Measurements from ENCODE around the gene PRB4. TPM values are rescaled to one million over a fixed set of nuclear protein-coding genes. Genes with fewer than 3 reads are reported as not detected.
"Not testable (repeated sequence)": the region's sequence is repeated elsewhere in the genome, so short reads cannot be mapped to it uniquely, and the experiment has no call there.

Gene PRB4
- not detected in 2 replicates for total RNA-seq (2014; rRNA removed; shearing (Covaris generic))

DNA sequence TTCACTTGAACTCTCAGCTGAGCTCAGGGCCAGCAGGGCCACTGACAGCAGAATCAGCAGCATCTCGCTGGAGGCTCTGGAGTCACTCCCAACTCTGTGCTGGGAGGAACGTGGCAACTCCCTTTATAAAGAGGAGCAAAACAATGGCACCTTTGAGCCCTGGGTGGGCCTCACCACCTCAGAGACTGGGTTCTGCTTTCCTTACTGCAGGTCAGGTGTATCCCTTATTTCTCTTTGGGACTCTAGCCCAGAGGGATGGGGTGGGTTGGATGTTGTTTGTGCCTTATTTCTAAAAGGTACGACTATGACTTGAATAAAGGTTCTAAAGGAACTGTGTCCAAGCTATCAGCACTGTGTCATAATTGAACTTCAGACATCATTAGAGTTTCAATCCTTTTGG is at the start of gene PRB4:
Gene PRB4, minus strand, starts transcription at position 101 of the 400 bp plus-strand sequence. Its CDS starts 38 bp downstream, at position 63.
- DNase-seq (ENCODE audit: low spot score), result no peak

DNA sequence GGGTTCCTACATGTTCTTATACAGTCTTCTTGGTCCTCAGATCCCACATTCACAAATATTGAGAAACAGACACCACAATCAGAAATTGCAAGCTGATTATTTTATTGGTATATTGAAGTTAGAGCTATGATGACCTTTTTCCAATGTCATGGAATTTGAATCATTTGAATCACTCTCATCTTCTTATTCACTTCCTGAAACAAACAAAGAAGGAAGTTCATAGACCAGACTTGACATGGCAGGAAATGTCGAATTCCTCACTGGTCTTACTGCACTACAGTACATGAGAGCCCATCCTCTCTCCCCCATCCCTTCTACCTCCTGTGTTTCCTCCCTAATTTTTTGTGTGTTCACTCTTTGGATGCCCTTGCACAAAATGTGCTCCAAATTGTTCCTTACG is 41.5 kb upstream of the PRB4 start:
- not testable (repeated sequence) for DNase-seq (ENCODE audit: low spot score)

DNA sequence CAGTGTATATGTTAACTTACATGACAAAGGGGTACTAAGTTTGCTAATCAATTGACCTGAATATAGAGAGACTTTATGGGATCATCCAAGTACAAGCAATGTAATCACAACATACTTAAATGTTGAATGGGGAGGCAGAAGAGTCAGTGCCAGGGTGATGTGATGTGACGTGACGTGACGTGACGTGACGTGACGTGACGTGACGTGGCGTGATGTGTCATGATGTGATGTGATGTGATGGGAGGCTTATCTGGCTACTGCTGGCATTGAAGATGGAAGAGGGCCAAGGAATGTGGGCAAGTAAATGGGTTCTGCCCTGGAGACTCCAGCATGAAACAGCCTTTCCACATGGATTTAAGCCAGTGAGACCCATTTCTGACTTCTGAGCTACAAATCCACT is 38.2 kb upstream of the PRB4 start:
- DNase-seq (ENCODE audit: low spot score), result no peak

DNA sequence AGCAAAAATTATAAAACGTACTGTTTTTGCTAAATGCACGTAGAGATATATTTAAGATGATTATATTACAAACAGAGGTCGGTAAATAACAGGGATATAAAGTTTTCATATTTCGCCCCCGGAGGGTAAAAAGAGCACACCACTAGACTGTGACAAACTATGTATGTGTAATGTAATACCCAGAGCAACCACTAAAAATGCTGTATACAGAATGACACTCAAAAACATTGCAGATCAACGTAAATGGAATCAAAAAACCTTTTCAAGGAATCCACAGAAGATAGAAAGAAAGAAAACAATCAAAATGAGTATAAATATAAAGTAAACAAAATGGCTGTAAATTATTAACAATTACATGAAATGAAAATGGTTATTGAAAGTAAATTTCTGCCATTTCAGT is 37.6 kb upstream of the PRB4 start:
- no peak for DNase-seq (ENCODE audit: low spot score)

DNA sequence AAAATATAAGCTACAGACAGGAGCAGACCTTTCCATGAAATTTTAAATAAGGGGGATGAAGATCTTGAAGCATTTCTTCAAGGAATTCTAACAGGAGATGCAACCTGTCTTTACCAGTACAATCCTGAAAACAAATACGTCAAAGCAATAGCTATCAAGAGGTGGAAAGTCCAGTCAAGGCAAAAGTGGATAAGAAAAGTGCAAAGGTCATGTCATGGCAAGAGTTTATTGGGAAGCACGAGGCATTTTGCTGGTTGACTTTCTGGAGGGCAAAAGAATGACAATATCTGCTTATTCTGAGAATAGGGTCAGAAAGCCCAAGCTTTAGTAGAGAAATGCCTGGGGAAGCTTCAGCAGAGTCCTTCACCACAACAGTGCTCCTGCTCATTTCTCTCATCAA is 34.3 kb upstream of the PRB4 start:
- no peak for DNase-seq (ENCODE audit: low spot score)

DNA sequence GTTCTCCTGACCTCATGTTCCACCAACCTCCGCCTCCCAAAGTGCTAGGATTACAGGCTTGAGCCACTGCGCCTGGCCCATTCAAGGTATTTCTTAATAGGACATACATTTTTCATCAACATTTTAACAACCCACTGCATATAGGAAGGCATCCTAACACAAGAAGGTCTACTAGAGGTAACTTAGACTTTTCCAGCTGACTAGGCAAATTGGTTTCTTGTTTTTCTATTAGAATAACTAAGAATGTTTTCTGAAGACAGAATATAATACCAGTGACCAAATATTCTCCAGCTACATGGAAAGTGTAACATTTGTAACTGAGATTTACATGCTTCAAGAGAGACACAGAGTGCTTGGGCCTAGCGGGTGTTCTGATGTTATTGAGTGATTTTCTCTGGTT is 14.2 kb upstream of the PRB4 start:
- no peak for DNase-seq (ENCODE audit: low spot score)

DNA sequence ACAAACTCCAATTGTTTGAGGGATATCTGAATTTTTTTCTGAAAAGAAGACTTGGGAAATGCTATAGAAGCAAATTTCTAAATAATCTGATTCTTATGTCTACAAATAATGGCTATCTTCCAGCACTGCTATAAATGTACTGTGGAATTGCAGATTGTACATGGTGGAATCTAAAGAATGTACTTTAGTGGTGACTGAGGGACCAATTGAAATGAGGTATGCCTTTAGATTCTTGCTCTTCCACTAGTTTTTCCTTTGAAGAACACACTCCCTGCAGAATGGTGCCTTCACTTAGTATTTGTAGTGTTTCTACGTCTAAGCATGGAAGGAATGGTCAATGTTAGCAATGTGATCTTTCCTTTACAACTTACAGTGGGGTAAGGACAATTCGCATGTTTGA is 11.7 kb upstream of the PRB4 start:
- no peak for DNase-seq (ENCODE audit: low spot score)

DNA sequence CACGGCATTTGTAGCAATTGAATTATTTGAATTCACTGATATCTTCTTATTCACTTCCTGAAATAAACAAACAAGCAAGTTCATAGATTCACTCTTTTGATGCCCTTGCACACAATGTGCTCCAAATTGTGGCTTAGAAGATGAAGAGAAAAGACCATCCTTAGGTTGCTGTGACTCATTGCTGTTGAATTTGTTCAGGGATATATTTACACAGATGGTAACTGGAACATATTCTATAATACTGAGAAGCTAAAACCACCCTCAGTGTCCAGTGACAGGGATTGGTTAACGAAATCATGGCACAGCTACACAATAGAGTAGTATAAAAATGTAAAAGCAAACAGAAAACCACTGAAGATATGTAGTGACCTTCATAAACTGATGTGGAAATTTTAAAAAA is 3.1 kb downstream of the PRB4 start:
- no peak for DNase-seq (ENCODE audit: low spot score)

DNA sequence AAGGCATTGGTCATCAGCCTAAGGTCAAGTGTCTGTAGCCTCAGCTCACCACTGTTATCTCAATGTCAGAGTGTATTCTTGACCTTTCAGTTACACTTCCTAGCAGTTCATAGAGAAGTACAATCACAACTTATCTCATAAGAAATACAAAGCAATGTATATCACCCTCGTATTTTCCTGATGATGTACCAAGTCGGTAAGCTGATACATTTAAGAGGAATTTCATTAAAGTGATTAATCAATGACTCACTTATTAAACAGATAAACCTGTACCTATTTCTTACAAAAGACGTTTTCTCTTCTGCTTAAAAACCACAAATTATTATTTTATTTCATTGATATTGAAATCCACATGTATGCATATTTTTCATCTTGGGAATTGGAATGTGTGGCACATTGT is 36.8 kb downstream of the PRB4 start:
- DNase-seq (ENCODE audit: low spot score), result no peak

DNA sequence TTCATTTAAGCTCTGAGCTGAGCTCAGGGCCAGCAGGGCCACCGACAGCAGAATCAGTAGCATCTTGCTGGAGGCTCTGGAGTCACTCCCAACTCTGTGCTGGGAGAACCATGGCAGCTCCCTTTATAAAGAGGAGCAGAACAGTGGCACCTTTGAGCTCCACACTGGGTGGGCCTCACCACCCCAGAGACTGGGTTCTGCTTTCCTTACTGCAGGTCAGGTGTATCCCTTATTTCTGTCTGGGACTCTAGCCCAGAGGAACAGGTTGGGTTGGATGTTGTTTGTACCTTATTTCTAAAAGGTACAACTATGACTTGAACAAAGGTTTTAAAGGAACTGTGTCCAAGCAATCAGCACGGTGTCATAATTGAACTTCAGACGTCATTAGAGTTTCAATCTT is 40.6 kb downstream of the PRB4 start, which contains the start of gene PRB3:
Gene PRB3, minus strand, starts transcription at position 101 of the 400 bp plus-strand sequence. Its CDS starts 38 bp downstream, at position 63.
- DNase-seq (ENCODE audit: low spot score), result no peak

DNA sequence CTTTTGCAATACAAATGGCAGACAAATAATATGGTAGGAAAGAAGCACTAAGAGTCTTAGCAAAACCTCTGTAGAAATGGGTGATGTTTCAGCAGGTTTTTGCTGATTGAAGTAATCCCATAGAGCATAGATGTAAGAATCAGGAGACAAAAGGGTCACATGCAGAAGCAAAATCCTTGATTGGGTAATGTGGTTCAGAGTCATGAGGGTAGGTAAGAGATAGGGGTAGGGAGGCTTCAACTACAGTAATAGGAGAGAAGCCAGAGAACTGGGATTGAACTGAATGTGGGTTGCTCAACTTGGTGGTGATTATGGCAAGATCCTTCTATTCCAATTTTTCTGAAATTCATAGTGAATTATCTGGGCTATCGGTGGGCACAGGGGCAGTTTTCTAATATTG is 45.7 kb downstream of the PRB4 start:
- DNase-seq (ENCODE audit: low spot score), result no peak

Other genes starting within 250 kb of the PRB4 start
- gene TAS2R46, start 248.1 kb downstream of the PRB4 start, total RNA-seq (2014; rRNA removed; shearing (Covaris generic)), result 0.23 TPM in 1 of 2 replicates, not detected in the other
- not detected in 2 replicates for gene TAS2R43, start 218.1 kb downstream of the PRB4 start, total RNA-seq (2014; rRNA removed; shearing (Covaris generic))
- gene TAS2R30, start 175.8 kb downstream of the PRB4 start, total RNA-seq (2014; rRNA removed; shearing (Covaris generic)), result 0.10 TPM in 1 of 2 replicates, not detected in the other
- gene SMIM10L1, start 139.2 kb downstream of the PRB4 start, total RNA-seq (2014; rRNA removed; shearing (Covaris generic)), result 8.4 and 10.1 TPM in 2 replicates
- not detected in 2 replicates for gene TAS2R42, start 123.5 kb downstream of the PRB4 start, total RNA-seq (2014; rRNA removed; shearing (Covaris generic))
- not detected in 2 replicates for gene PRB3, start 40.7 kb downstream of the PRB4 start, total RNA-seq (2014; rRNA removed; shearing (Covaris generic))
- not detected in 2 replicates for gene PRB2, start 85.1 kb upstream of the PRB4 start, total RNA-seq (2014; rRNA removed; shearing (Covaris generic))